ENCODE data around the gene PRDM1.

The PRDM1 gene

GRCh38 chr6:106118835-106119431 is 32.8 kb downstream of the PRDM1 start:
- no peak for DNase-seq

GRCh38 chr6:106119546-106119945 is 33.4 kb downstream of the PRDM1 start:
- DNase-seq = no peak

- no peak for DNase-seq
Observed at GRCh38 chr6:106120006-106120405, 33.9 kb downstream of the PRDM1 start.

- no peak for DNase-seq
Observed at GRCh38 chr6:106120406-106120805, 34.3 kb downstream of the PRDM1 start.

- no peak for DNase-seq
Observed at GRCh38 chr6:106122306-106122918, 36.3 kb downstream of the PRDM1 start.

GRCh38 chr6:106122938-106123656 is 37.0 kb downstream of the PRDM1 start:
- no peak for DNase-seq

GRCh38 chr6:106124015-106124414 is 37.9 kb downstream of the PRDM1 start:
- no peak for DNase-seq

GRCh38 chr6:106124437-106125430 is 38.6 kb downstream of the PRDM1 start:
- no peak for DNase-seq

GRCh38 chr6:106125925-106126435 is 39.8 kb downstream of the PRDM1 start:
- DNase-seq = peak; percentile 41

GRCh38 chr6:106126482-106126881 is 40.3 kb downstream of the PRDM1 start:
- DNase-seq = no peak

- no peak for DNase-seq
Observed at GRCh38 chr6:106128981-106129781, 43.0 kb downstream of the PRDM1 start.

GRCh38 chr6:106132153-106132698 is 46.1 kb downstream of the PRDM1 start:
- no peak for DNase-seq

- no peak for DNase-seq
Observed at GRCh38 chr6:106133040-106133439, 46.9 kb downstream of the PRDM1 start.

- no peak for DNase-seq
Observed at GRCh38 chr6:106134087-106134770, 48.1 kb downstream of the PRDM1 start.

GRCh38 chr6:106134906-106135634 is 48.9 kb downstream of the PRDM1 start:
- no peak for DNase-seq

GRCh38 chr6:106135911-106136571 is 49.9 kb downstream of the PRDM1 start:
- no peak for DNase-seq

- DNase-seq = no peak
Observed at GRCh38 chr6:106136845-106137244, 50.7 kb downstream of the PRDM1 start.

- DNase-seq = no peak
Observed at GRCh38 chr6:106138151-106138550, 52.0 kb downstream of the PRDM1 start.

GRCh38 chr6:106141441-106142237 is 55.5 kb downstream of the PRDM1 start:
- DNase-seq = peak; percentile 18
